Stomach (tissue), 4 donors: Measurements from ENCODE around the gene GGN.

Experiments used
- POLR2A ChIP-seq, 4 donors: fragments of 450-650 bp; IDR thresholded peaks; one replicate each; pipeline ENCODE4 v1.6.1; 2016; ENCODE audit warnings: antibody characterized with exemption in 4 of 4, control low read depth in 2 of 4, mild to moderate bottlenecking in 1 of 4, moderate library complexity in 1 of 4
- POLR2AphosphoS5 ChIP-seq, 3 donors: sonication (generic); formaldehyde crosslinking; IDR thresholded peaks; one replicate each; pipeline ENCODE4 v1.6.1; 2016; ENCODE audit warnings: antibody characterized with exemption in 3 of 3
- TF ChIP-seq, protein P1 (sequence below), 7 experiments: fragments of 450-650 bp in 4 of 7; fragments of 200-600 bp in 3 of 7; sonication (generic) in 3 of 7; IDR thresholded peaks; one replicate each; pipeline ENCODE4 v1.5.1; 2016 to 2019; ENCODE audit warnings: antibody characterized with exemption in 7 of 7, control low read depth in 2 of 7, mild to moderate bottlenecking in 1 of 7

GRCh38 chr19:38413416-38413815, 25.6 kb upstream of the GGN start:
- TF ChIP-seq, protein P1, sequence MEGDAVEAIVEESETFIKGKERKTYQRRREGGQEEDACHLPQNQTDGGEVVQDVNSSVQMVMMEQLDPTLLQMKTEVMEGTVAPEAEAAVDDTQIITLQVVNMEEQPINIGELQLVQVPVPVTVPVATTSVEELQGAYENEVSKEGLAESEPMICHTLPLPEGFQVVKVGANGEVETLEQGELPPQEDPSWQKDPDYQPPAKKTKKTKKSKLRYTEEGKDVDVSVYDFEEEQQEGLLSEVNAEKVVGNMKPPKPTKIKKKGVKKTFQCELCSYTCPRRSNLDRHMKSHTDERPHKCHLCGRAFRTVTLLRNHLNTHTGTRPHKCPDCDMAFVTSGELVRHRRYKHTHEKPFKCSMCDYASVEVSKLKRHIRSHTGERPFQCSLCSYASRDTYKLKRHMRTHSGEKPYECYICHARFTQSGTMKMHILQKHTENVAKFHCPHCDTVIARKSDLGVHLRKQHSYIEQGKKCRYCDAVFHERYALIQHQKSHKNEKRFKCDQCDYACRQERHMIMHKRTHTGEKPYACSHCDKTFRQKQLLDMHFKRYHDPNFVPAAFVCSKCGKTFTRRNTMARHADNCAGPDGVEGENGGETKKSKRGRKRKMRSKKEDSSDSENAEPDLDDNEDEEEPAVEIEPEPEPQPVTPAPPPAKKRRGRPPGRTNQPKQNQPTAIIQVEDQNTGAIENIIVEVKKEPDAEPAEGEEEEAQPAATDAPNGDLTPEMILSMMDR (IDR thresholded peaks at IDR 0.05), result no peak
- TF ChIP-seq POLR2AphosphoS5 (IDR thresholded peaks at IDR 0.05) (no peak), POLR2A (IDR thresholded peaks at IDR 0.05) (no peak)
